K562 (cell line): ENCODE data around the gene PXDC1. TPM values are rescaled to one million over a fixed set of nuclear protein-coding genes. Genes with fewer than 3 reads are reported as not detected.

Experiments used
- CEBPB ChIP-seq: fragments of 450-650 bp; IDR thresholded peaks from 2 replicates; pipeline ENCODE4 v1.6.1; 2016; ENCODE audit warnings: missing genetic modification characterization, missing compliant biosample characterization
- E2F1 ChIP-seq: sonication (generic); formaldehyde crosslinking; IDR thresholded peaks from 2 replicates; pipeline ENCODE4 v1.8.1; 2023; ENCODE audit warnings: mild to moderate bottlenecking, missing genetic modification reagents, moderate library complexity
- JUNB ChIP-seq: fragments of 450-650 bp; formaldehyde crosslinking; conservative IDR thresholded peaks from 2 replicates; pipeline ENCODE4 v1.4.0; 2020; ENCODE audit warnings: mild to moderate bottlenecking
- REST ChIP-seq, 2 experiments: fragments of 450-650 bp; formaldehyde crosslinking in 1 of 2; IDR thresholded peaks; 2 replicates each; pipeline versions ENCODE4 v1.4.0 to v1.6.1; 2014 to 2020; ENCODE audit warnings: mild to moderate bottlenecking in 2 of 2, borderline replicate concordance in 1 of 2, low read depth in 1 of 2
- SFPQ ChIP-seq: fragments of 200-400 bp; formaldehyde crosslinking; IDR thresholded peaks from 2 replicates; pipeline ENCODE4 v1.6.1; 2017; ENCODE audit warnings: mild to moderate bottlenecking, low read depth, low read length, moderate library complexity
- ZBTB26 ChIP-seq: fragments of 450-650 bp; formaldehyde crosslinking; IDR thresholded peaks from 2 replicates; pipeline ENCODE4 v1.4.0; 2022; ENCODE audit warnings: missing genetic modification characterization
- ZFP36 ChIP-seq: fragments of 150-350 bp; IDR thresholded peaks from 2 replicates; pipeline ENCODE4 v1.6.1; 2018; ENCODE audit warnings: low read length, low read depth; ENCODE audit not compliant: partially characterized antibody
- ZKSCAN1 ChIP-seq: fragments of 150-350 bp; IDR thresholded peaks from 2 replicates; pipeline ENCODE4 v1.6.1; 2016; ENCODE audit warnings: low read depth, low read length
- ZNF263 ChIP-seq: sonication (generic); formaldehyde crosslinking; IDR thresholded peaks from 2 replicates; pipeline ENCODE4 v1.8.0; 2022; ENCODE audit warnings: mild to moderate bottlenecking, missing genetic modification reagents, borderline replicate concordance
- ZNF280B ChIP-seq: fragments of 250-450 bp; sonication (Bioruptor Pico); IDR thresholded peaks from 2 replicates; pipeline ENCODE4 v1.5.1; 2021; ENCODE audit warnings: mild to moderate bottlenecking
- ZNF384 ChIP-seq: IDR thresholded peaks from 2 replicates; pipeline ENCODE4 v1.6.1; 2012; ENCODE audit warnings: low read depth, low read length, improper control_type of control experiment
- polyA plus RNA-seq, 8 experiments: library from polyadenylated mRNA; depleted of rRNA in 4 of 8; stranded (reverse) in 5 of 8; unstranded in 3 of 8; fragments of >200 nt; fragmentation: Nextera tagmentation in 2 of 8; fragmentation: Illumina TruSeq in 1 of 8; extraction: Ambion mirVana in 2 of 8; extraction: Trizol in 1 of 8; gene quantifications; 2 replicates each; pipeline versions ENCODE4 v1.2.1 to v1.2.3, GENCODE V29; 2011 to 2014; ENCODE audit warnings: inconsistent platforms in 1 of 8, missing spikeins in 1 of 8
- total RNA-seq, 7 experiments: library from RNA; depleted of rRNA in 6 of 7; stranded (reverse); fragments of >200 nt in 6 of 7; fragmentation: Illumina TruSeq in 2 of 7; extraction: Trizol in 2 of 7; gene quantifications; 2 replicates each; pipeline versions ENCODE4 v1.2.1 to v1.2.3, GENCODE V29; 2011 to 2021; ENCODE audit warnings: low replicate concordance in 1 of 7

The PXDC1 gene
- total and polyA plus RNA-seq, 9 of the 15 experiments (the other 6 are each of a cell fraction or from before 2014, with no cell fraction given): 0.09 to 0.33 (median 0.16) TPM; not detected in 5

GRCh38 chr6:3732345-3733141, 19.0 kb downstream of the PXDC1 start (continued):
- peak; percentile 94 for TF ChIP-seq REST (IDR thresholded peaks at IDR 0.05; ENCODE audit: borderline replicate concordance)
- no peak for TF ChIP-seq REST (CRISPR knock-in tag; IDR thresholded peaks at IDR 0.05; ENCODE audit: low read depth)
- TF ChIP-seq ZNF280B (CRISPR knock-in tag): no peak
- TF ChIP-seq CEBPB: peak; percentile 75
- TF ChIP-seq ZKSCAN1: no peak
- TF ChIP-seq ZNF263 (CRISPR knock-in tag): peak; percentile 48; the same call in 1 of the 2 replicates
- TF ChIP-seq E2F1 (CRISPR knock-in tag): no peak
- TF ChIP-seq ZNF384: peak; percentile 22; the same call in 1 of the 2 replicates
- TF ChIP-seq SFPQ: no peak
- no peak for TF ChIP-seq JUNB (CRISPR knock-in tag)
- peak; percentile 43 for TF ChIP-seq ZFP36
- no peak for TF ChIP-seq ZBTB26
